Stimulated activated CD8-positive, alpha-beta memory T cell treated with anti-CD3 and anti-CD28 coated beads, Interleukin-4, amount 100 ng/mL, for 4 hours (primary cell): ENCODE measurements around the gene C12orf42.

Source experiments
- DNase-seq, 2 donors: peaks; one replicate each; pipeline ENCODE4 v3.0.0-alpha.2; 2020; ENCODE audit warnings: low read depth in 2 of 2, low spot score in 1 of 2

Gene C12orf42

GRCh38 chr12:103273645-103274044 is 222.1 kb downstream of the C12orf42 start:
- no peak for DNase-seq

- no peak for DNase-seq
Measured at GRCh38 chr12:103272949-103273348, 222.8 kb downstream of the C12orf42 start.

GRCh38 chr12:103269946-103270345 is 225.8 kb downstream of the C12orf42 start:
- DNase-seq = no peak

GRCh38 chr12:103268831-103269514 is 226.8 kb downstream of the C12orf42 start:
- DNase-seq = no peak

GRCh38 chr12:103257763-103258162 is 238.0 kb downstream of the C12orf42 start:
- no peak for DNase-seq
